Activated T-cell treated with anti-CD3 and anti-CD28 coated beads, Interleukin-2, amount 50 U/mL, for 4 hours (primary cell): ENCODE results near the gene RIPOR2. TPM values are rescaled to one million over a fixed set of nuclear protein-coding genes. Genes with fewer than 3 reads are reported as not detected.
A peak's percentile ranks its signal among the peaks of the same experiment; 100 is the strongest.

Experiments
- ATAC-seq, 2 donors: fragments of 200-7000 bp; cut with Tn5 transposase; one replicate each; pipeline ENCODE4 v1.10.0; 2021
- DNase-seq: peaks from one replicate; pipeline ENCODE4 v3.0.0-alpha.2; 2020
- H3K27me3 Mint-ChIP-seq: one replicate; pipeline ENCODE4 v1.8.0; 2021; ENCODE audit warnings: low read depth, mixed read lengths
- H3K36me3 Mint-ChIP-seq: one replicate; pipeline ENCODE4 v1.8.0; 2022; ENCODE audit warnings: mixed read lengths; ENCODE audit not compliant: insufficient read depth
- H3K4me1 Mint-ChIP-seq: one replicate; pipeline ENCODE4 v1.8.0; 2021; ENCODE audit warnings: low read depth, mixed read lengths
- H3K4me3 Mint-ChIP-seq: one replicate; pipeline ENCODE4 v1.8.0; 2021; ENCODE audit warnings: mild to moderate bottlenecking, moderate library complexity, mixed read lengths
- H3K9me3 Mint-ChIP-seq: one replicate; pipeline ENCODE4 v1.8.0; 2021; ENCODE audit warnings: mixed read lengths
- total RNA-seq, 3 donors: library from RNA; stranded (reverse); gene quantifications; one replicate each; pipeline ENCODE4 v1.2.1, GENCODE V29; 2021

RIPOR2 gene
- total RNA-seq, 3 donors from 2014 or later = 14.7 to 17.4 (median 16.8) TPM

DNA sequence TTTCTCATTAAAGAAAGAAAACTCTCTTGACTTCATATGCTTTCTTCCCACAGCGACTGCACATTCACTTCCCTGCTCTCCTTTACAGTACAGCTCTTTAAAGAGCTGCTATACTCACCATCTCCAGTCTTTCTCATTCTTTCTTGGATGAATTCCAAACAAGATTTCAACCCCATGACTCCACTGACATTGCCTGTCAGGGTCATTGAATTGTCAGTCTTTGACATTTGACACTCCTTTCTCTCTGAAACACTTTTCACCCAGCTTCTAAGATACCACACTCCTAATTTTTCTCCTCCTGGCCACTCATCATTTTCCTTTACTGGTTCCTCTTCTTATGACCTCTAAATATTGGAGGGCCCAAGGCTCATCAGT lies 136.2 kb downstream of the RIPOR2 start:
- ATAC-seq (no peak), DNase-seq (no peak)
- H3K36me3 Mint-ChIP-seq = peaks cover 4% of the 10 kb centered on the region
- no peak overlapping the region for H3K4me3 Mint-ChIP-seq
- H3K9me3 Mint-ChIP-seq = no peaks in the 10 kb centered on the region
- H3K27me3 Mint-ChIP-seq = no peaks in the 10 kb centered on the region
- H3K4me1 Mint-ChIP-seq = peaks cover 20% of the 10 kb centered on the region

DNA sequence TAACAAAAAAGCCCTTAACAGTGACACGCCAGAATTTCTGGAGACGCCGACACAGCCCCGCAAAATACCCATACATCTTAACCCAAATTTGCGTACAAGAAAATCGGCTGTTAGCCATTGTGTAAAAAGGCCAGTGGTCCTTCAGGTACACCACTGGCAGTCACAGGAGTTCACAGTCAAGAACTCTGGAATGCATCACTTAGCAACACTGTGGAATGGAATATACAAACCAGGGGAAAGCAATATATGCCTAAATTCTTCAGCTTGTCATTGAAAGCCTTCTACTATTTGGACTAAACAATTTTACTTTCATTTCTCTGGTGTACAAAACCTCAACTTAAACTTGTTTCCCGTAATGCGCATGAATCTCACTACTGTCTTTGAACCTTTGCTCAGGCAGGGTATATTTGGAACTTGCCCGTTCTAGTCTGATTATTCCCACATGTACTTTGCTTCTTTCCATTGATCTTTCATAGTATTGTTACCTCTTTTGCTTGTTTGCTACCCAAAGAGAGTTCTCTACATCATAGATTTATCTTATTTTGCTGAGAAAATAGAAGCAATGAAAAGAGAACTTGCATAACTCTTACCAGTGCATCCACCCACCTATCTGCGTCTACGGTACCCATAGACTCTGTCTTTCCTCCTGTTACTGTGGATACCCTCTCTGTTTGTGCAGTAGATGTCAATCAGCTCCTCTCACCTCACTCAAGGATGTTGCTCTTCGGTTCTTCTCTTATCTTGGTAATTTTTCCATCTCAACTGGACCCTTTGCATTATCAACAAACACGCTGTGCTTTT lies 136.8 kb downstream of the RIPOR2 start, which contains the start of gene ARMH2:
TSS of gene ARMH2 (minus strand) at position 178 of the 801 bp plus-strand sequence. CDS start at position 118, 60 bp downstream.
- peaks cover 20% of the 10 kb centered on the region for H3K4me1 Mint-ChIP-seq
- DNase-seq = no peak
- H3K36me3 Mint-ChIP-seq = peaks cover 4% of the 10 kb centered on the region

DNA sequence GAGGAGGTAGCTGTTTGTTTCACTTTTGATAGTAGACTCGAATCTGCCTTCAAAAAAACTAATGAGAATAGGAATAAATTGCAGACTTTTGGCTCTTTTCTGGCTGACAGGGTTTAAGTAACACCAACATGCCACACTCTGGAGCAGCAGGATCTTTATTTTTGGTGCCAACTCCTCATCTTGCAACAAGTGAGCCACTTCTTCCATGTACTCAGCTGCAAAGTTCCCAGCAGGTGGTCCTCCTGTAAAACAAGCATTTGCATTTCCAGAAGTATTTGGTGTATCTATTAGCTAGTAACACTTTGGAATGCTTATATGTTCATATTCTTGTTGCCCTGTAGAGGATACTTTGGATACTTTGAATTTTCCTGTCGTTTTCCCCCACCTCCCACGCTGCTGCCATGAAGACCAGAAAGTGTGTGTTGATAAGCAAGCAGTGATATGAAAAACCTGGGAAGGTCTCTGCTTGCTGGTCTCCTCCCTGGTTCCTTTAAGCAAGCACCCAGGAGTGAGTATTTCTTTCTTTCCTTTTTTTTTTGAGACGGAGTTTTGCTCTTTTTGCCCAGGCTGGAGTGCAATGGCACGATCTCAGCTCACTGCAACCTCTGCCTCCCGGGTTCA lies 138.1 kb downstream of the RIPOR2 start:
- H3K9me3 Mint-ChIP-seq = no peaks in the 10 kb centered on the region
- H3K27me3 Mint-ChIP-seq = no peaks in the 10 kb centered on the region
- no peak overlapping the region for H3K4me3 Mint-ChIP-seq
- H3K4me1 Mint-ChIP-seq = peaks cover 20% of the 10 kb centered on the region
- peaks cover 1% of the 10 kb centered on the region for H3K36me3 Mint-ChIP-seq
- no peak for DNase-seq
- ATAC-seq = no peak

More for the DNA sequence above, 136.8 kb downstream of the RIPOR2 start, which contains the start of gene ARMH2:
- Mint-ChIP-seq H3K27me3 (no peaks in the 10 kb centered on the region), H3K4me3 (no peak within 1 kb of the TSS), H3K9me3 (no peaks in the 10 kb centered on the region)
- ATAC-seq = no peak

DNA sequence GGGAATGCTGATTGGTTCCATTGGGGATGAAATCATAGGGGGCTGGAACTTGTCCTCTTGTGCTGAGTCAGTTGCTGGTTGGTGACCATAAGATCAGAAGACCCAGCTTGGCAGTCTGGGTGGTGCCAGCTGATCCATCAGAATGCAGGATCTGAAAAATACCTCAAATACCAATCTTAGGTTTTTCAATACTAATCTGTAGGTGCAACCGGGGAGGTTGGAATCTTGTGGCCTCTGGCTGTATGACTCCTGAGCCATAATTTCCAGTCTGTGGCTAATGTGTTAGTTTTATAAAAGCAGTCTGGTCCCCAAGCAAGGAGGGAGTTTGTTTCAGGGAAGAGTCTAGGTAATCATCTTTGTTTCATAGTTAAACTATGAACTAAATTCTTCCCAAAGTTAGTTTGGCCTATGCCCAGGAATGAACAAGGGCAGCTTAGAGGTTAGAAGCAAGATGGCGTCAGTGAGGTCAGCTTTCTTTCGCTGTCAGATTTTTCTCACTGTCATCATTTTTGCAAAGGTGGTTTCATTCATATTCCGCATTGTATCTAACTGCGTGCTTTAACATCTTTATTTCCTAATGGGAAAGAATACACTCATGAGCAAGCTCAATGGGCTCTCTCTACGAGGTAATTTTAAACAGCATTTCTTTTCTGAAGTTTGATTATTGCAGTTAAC lies 139.0 kb downstream of the RIPOR2 start:
- H3K36me3 Mint-ChIP-seq = peaks cover 1% of the 10 kb centered on the region
- no peaks in the 10 kb centered on the region for H3K9me3 Mint-ChIP-seq
- peaks cover 20% of the 10 kb centered on the region for H3K4me1 Mint-ChIP-seq
- peak; percentile 38 to 43 for ATAC-seq
- DNase-seq = no peak
- H3K27me3 Mint-ChIP-seq = no peaks in the 10 kb centered on the region
- no peak overlapping the region for H3K4me3 Mint-ChIP-seq

DNA sequence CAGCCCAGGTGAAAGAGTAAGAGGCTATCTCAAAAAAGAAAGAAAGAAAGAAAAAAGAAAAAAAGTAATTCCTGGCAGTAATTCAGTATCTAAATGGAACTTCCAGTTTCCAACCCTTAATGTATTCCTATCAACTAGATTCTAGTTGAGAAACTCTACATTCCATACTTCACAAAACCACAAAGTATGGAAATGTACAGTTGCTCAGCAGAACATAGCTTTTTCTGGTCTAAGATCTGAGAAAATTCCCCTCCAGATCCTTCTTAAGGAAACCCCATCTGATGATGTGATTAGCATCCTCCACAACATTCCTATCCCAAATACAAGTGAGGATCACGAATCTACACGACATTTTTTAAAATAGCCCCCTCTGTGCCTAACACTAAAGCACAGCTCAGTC lies 140.7 kb downstream of the RIPOR2 start:
- peaks cover 20% of the 10 kb centered on the region for H3K4me1 Mint-ChIP-seq
- DNase-seq (no peak), ATAC-seq (no peak)
- H3K4me3 Mint-ChIP-seq = no peak overlapping the region
- no peaks in the 10 kb centered on the region for H3K36me3 Mint-ChIP-seq
- H3K9me3 Mint-ChIP-seq = no peaks in the 10 kb centered on the region
- H3K27me3 Mint-ChIP-seq = no peaks in the 10 kb centered on the region

DNA sequence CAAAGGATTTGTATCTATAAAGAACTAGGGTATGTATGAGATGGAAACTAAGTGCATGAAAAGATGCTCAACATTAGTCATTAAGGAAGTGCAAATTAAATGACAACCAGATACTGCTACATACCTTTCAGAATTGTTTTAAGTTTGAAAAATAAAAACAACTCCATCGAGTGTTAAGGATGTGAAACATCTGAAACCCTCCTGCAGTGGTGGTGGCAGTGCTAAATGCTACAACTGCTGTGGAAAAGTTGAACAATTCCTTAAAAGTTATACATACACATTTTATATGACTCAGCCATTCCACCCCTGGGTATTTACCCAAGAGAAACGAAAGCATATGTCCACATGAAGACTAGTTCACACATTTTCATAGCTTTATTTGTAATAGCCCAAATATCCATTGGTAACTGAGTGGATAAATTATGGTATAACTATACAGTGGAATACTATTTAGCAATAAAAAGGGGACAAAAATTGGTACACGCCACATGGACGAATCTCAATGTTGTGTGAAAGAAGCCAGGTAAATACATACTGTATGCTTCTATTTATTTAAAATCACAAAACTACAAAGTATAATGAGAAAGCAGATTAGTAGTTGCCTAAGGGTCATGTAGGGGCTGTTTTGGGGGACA lies 147.6 kb downstream of the RIPOR2 start:
- H3K4me1 Mint-ChIP-seq = peaks cover 13% of the 10 kb centered on the region
- ATAC-seq (peak; percentile 70 to 82), DNase-seq (no peak)
- H3K36me3 Mint-ChIP-seq = peaks cover 24% of the 10 kb centered on the region
- H3K27me3 Mint-ChIP-seq = no peaks in the 10 kb centered on the region
- no peaks in the 10 kb centered on the region for H3K9me3 Mint-ChIP-seq
- no peak overlapping the region for H3K4me3 Mint-ChIP-seq

DNA sequence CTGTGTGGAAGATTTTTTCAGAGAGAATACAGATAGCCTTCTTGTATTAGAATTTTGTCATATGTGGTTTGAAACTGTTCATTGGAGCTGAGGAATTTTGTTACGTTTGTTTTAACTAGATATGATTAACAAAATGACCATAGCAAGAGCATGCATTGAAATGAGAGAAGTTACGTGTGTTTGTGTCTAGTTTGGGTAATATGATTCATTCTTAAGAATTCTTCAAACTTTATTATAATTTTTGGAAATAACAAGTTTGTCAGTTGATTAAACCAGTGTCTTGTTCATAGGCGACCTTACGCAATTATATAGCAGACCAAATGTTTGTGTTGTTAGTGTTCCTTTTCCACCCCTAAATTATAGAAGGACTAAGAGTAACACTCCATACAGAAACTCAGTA lies 155.6 kb downstream of the RIPOR2 start:
- DNase-seq (no peak), ATAC-seq (no peak)
- Mint-ChIP-seq H3K27me3 (no peaks in the 10 kb centered on the region), H3K4me3 (no peak overlapping the region), H3K9me3 (no peaks in the 10 kb centered on the region), H3K36me3 (peaks cover 20% of the 10 kb centered on the region), H3K4me1 (peaks cover 22% of the 10 kb centered on the region)

DNA sequence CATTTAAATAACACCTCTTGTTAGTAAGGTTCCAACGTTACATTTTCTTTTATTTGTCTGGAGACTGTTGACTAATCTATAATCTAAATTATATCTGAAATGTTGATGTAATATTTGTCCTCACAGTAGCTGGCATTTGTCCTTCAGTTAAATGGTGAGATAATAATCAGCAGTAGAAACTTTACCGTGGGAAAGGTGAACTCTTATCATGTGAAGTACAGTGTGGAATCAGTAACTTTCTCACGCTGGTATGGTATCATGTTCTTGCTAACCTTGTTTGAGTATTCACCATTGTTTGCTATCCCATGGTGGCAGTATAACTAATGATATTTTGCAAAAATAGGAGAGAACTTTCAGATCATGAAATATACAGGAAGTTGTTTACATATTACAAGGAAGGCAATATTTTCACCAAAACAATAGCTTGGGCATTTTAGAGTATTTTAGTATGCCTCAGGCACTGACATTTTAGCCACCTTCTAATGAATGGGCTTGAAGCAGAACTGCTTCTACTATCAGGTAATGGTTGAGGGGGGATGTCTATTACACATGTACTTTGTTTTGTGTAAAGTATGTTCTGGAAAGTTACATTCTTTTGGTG lies 156.2 kb downstream of the RIPOR2 start:
- H3K4me3 Mint-ChIP-seq = no peak overlapping the region
- no peak for ATAC-seq
- H3K4me1 Mint-ChIP-seq = peaks cover 23% of the 10 kb centered on the region

DNA sequence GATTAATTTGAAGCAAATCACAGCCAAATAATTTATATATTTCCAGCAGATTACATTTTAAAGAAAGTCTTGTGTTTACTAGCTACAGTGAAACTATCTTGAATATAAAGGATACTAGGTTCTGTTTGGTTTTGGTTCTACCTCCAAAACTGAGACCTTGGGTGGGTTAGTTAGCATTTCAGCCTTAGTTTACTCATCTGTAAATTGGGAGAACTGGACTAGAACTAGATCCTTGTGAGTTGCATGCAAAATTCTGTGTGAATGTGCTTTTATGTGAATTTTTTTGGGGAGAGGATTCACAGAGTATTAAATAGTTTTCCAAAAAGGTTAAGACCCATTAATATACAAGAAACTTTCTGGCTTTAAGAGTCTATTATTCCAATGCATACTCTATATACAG lies 156.9 kb downstream of the RIPOR2 start:
- no peaks in the 10 kb centered on the region for H3K9me3 Mint-ChIP-seq

More for the DNA sequence above, 156.2 kb downstream of the RIPOR2 start:
- no peak for DNase-seq
- H3K36me3 Mint-ChIP-seq = peaks cover 20% of the 10 kb centered on the region
- H3K27me3 Mint-ChIP-seq = no peaks in the 10 kb centered on the region
- no peaks in the 10 kb centered on the region for H3K9me3 Mint-ChIP-seq

DNA sequence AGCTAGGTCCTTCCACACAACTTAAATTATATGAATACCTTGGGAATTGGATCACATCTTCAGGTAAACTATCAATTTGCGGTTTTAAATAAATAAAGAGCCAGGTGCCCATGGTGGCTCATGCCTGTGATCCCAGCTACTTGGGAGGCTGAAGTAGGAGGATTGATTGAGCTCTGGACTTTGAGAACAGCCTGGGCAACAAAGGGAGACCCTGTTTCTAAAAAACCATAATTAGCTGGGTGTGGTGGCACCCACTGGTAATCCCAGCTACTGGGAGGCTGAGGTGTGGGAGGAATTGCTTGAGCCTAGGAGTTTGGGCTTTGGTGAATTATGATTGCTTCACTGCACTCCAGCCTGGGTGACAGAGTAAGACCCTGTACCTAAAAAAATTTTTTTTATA lies 157.6 kb downstream of the RIPOR2 start:
- H3K4me1 Mint-ChIP-seq = peaks cover 25% of the 10 kb centered on the region
- H3K4me3 Mint-ChIP-seq = no peak overlapping the region
- ATAC-seq (no peak), DNase-seq (no peak)
- H3K27me3 Mint-ChIP-seq = no peaks in the 10 kb centered on the region
- H3K36me3 Mint-ChIP-seq = peaks cover 16% of the 10 kb centered on the region
- no peaks in the 10 kb centered on the region for H3K9me3 Mint-ChIP-seq

More for the DNA sequence above, 156.9 kb downstream of the RIPOR2 start:
- no peak overlapping the region for H3K4me3 Mint-ChIP-seq
- peaks cover 24% of the 10 kb centered on the region for H3K4me1 Mint-ChIP-seq
- H3K36me3 Mint-ChIP-seq = peaks cover 18% of the 10 kb centered on the region
- no peaks in the 10 kb centered on the region for H3K27me3 Mint-ChIP-seq
- ATAC-seq (no peak), DNase-seq (no peak)

DNA sequence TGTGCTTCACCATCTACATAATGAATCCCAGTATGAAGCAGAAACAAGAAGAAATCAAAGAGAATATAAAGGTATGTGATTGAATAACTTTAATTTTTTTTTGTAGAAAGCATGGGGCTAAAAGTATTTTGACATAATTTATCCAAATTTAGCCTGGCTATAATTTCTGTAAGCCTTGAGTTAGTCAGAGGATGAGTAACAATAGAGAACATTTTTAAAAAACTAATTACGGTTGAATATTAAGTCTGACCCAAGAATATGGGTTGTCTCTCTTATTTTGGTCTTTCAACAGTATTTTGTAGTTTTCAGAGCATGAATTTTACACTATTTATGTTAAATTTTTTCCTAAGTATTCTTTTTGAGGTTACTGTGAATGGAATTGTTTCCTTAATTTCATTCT lies 158.5 kb downstream of the RIPOR2 start:
- Mint-ChIP-seq H3K36me3 (peaks cover 15% of the 10 kb centered on the region), H3K27me3 (no peaks in the 10 kb centered on the region), H3K9me3 (no peaks in the 10 kb centered on the region), H3K4me1 (peaks cover 25% of the 10 kb centered on the region), H3K4me3 (no peak overlapping the region)
- DNase-seq = no peak
- no peak for ATAC-seq

DNA sequence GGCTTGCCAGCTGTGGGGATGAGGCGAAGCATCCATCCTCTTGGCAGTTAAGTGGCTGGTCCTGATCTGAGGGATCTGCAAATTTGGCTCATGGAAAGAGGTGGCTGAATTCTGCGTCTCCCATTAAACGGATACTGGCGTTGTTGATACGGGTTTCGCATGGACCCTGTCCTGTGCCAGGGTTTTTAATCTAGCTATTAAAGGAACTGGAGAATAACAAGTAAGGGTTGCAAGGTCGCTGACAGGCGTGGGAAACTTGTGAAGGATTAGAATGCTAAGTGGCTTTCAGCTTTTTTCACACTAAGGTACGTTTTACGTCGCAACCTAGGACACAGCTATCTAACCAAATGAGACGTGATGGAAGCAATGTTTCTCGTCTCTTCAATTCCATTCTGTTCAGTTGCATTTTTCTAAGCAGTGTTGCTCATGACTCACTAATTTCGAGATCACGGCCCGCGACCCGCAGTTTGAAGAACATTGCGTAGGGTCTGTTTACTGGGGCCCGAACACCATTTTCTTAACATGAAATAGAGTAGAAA lies 160.2 kb downstream of the RIPOR2 start:
- no peaks in the 10 kb centered on the region for H3K9me3 Mint-ChIP-seq
- peaks cover 8% of the 10 kb centered on the region for H3K36me3 Mint-ChIP-seq
- peak; percentile 18 to 27 for ATAC-seq
- H3K4me3 Mint-ChIP-seq = peak overlapping the region; percentile 99
- H3K27me3 Mint-ChIP-seq = no peaks in the 10 kb centered on the region
- H3K4me1 Mint-ChIP-seq = peaks cover 25% of the 10 kb centered on the region
- no peak for DNase-seq

DNA sequence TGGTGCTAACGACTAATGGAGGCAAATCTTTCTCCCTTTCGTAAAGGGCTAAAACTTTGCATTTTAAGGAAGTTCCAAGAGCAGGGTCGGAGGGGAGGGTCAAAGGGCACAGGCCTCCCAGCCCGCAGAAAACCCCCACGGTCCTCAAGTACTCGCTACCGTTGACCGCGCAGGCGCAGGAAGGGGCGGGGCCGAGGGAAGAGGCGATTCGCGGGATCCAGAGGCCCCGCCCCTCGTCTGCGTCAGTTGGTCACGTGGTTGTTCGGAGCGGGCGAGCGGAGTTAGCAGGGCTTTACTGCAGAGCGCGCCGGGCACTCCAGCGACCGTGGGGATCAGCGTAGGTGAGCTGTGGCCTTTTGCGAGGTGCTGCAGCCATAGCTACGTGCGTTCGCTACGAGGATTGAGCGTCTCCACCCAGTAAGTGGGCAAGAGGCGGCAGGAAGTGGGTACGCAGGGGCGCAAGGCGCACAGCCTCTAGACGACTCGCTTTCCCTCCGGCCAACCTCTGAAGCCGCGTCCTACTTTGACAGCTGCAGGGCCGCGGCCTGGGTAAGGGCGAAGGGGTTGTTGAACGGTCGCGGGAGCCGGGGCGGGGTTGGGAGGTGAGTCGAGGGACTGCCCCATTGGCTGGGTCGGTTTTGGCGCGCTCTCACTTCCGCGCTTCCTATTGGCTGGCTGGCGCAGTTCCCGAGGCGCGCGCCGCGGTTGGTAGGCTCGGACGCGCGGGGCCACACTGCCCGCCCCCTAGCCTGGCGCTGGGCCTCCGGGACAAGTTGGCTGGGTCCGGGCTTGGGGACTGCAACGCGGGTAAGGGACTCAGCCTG lies 160.9 kb downstream of the RIPOR2 start, which contains the start of gene GMNN:
TSS of gene GMNN (plus strand) at position 242 of the 824 bp plus-strand sequence. CDS start 2,310 bp downstream, outside the sequence.
- Mint-ChIP-seq H3K4me1 (peaks cover 25% of the 10 kb centered on the region), H3K36me3 (peaks cover 5% of the 10 kb centered on the region), H3K27me3 (no peaks in the 10 kb centered on the region), H3K4me3 (peak within 1 kb of the TSS; percentile 99), H3K9me3 (no peaks in the 10 kb centered on the region)
- DNase-seq (peak; percentile 97), ATAC-seq (peak; percentile 96 to 97)
